T-helper 1 cell treated with Interleukin-12 subunit alpha and Interleukin-12 subunit beta and Interleukin-4 antibody, amounts not matched to agents 30 μg/mL and 1 μg/mL, for 36 hours (primary cell): Measurements from ENCODE around the gene CD96.
"Not testable (repeated sequence)": the region's sequence is repeated elsewhere in the genome, so short reads cannot be mapped to it uniquely, and the experiment has no call there.

Experiments
- H3K27ac Mint-ChIP-seq: one replicate; pipeline ENCODE4 v1.8.0; 2021; ENCODE audit warnings: mild to moderate bottlenecking, mixed read lengths
- H3K27me3 Mint-ChIP-seq: one replicate; pipeline ENCODE4 v1.8.0; 2021; ENCODE audit warnings: low read depth, mixed read lengths
- H3K36me3 Mint-ChIP-seq: one replicate; pipeline ENCODE4 v1.8.0; 2021; ENCODE audit warnings: low read depth, mixed read lengths
- H3K4me1 Mint-ChIP-seq: one replicate; pipeline ENCODE4 v1.8.0; 2021; ENCODE audit warnings: low read depth, mixed read lengths
- H3K4me3 Mint-ChIP-seq: one replicate; pipeline ENCODE4 v1.8.0; 2021; ENCODE audit warnings: mild to moderate bottlenecking, moderate library complexity, mixed read lengths
- H3K9me3 Mint-ChIP-seq: one replicate; pipeline ENCODE4 v1.8.0; 2021; ENCODE audit warnings: mixed read lengths

CD96 gene

DNA sequence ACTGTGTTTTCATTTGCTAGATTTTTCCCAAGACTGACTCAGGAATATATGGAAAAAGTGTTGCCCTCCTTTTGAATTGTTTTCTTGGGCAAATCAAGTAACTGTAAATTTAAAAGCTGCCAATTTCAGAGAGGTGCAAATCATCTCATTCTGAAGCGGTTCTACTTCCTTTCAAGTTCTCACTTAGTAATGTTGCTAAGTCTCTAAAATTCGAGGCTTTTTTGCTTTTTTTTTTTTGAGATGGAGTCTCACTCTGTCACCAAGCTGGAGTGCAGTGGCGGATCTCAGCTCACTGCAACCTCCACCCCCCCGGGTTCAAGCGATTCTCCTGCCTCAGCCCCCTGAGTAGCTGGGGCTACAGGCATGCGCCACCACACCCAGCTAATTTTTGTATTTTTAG lies 130.5 kb downstream of the CD96 start:
- peak overlapping the region; percentile 22 for H3K4me3 Mint-ChIP-seq
- H3K9me3 Mint-ChIP-seq, H3K27me3 Mint-ChIP-seq: not testable (repeated sequence)
- H3K36me3 Mint-ChIP-seq = peaks cover 18% of the 10 kb centered on the region
- peaks cover 74% of the 10 kb centered on the region for H3K4me1 Mint-ChIP-seq
- H3K27ac Mint-ChIP-seq = peak overlapping the region; percentile 68

DNA sequence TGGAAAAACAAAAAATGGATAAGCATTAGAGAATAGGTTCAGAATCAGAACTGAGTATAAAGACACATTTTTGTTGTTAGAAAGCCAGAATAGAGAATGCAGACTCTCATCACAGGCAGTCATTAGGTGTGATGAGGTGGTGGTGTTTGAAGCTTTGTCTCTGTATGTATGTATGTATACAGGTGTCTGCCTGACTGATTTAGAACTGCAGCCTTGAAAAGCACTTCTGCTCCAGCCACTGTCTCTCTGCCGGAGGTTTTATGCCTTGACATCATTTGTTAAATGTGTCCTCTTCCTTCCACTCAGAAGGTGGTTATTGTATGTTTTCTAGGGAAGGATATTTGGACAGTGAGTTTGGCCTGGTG lies 133.8 kb downstream of the CD96 start:
- Mint-ChIP-seq H3K4me3 (peak overlapping the region; percentile 94), H3K36me3 (peaks cover 16% of the 10 kb centered on the region), H3K27ac (peak overlapping the region; percentile 99), H3K27me3 (no peaks in the 10 kb centered on the region), H3K9me3 (no peaks in the 10 kb centered on the region), H3K4me1 (peaks cover 68% of the 10 kb centered on the region)

DNA sequence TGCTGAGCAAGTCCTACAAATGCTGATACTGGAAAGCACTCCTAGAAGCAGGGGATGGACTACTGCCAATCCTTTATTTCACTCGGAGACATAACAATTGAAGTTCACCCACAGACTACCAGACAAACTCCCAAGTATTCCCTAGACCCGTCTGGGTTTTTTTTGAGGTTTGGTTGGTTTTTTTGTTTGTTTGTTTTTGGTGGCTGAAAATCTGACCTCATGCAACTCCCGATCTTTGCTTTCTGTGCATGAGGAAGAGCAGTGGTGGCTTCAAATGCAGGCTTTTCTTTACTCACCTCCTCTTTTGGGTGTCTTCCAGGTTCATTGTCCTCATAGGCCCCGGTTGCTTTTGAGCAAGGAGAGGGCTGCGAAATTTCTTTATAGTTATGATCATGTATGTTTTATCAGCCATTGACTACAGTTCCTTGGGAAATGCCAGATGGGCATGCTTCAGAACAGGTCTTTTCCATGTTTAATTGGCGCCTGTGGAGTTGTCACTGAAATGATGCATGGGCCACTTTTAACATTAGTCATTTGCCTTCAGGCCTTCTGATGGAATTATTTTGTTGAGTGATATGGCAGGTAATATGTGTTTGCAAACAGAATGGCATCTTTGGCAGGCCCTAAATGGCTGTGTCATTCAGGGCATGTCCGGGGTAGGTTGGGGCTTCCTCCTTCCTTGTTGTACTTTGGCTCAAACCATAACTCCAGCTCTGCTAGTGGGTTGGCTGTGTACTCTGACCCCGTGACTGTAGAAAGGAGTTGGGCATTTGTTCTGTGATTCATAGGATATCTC lies 134.4 kb downstream of the CD96 start:
- Mint-ChIP-seq H3K4me1 (peaks cover 64% of the 10 kb centered on the region), H3K4me3 (peak overlapping the region; percentile 94), H3K27ac (peak overlapping the region; percentile 99), H3K36me3 (peaks cover 18% of the 10 kb centered on the region), H3K27me3 (no peaks in the 10 kb centered on the region), H3K9me3 (no peaks in the 10 kb centered on the region)

- Mint-ChIP-seq H3K4me1 (peaks cover 67% of the 10 kb centered on the region), H3K9me3 (no peaks in the 10 kb centered on the region), H3K27ac (peak overlapping the region; percentile 99), H3K4me3 (peak overlapping the region; percentile 94), H3K27me3 (no peaks in the 10 kb centered on the region), H3K36me3 (peaks cover 19% of the 10 kb centered on the region)
Measured at GRCh38 chr3:111677007-111677392, 135.0 kb downstream of the CD96 start.

DNA sequence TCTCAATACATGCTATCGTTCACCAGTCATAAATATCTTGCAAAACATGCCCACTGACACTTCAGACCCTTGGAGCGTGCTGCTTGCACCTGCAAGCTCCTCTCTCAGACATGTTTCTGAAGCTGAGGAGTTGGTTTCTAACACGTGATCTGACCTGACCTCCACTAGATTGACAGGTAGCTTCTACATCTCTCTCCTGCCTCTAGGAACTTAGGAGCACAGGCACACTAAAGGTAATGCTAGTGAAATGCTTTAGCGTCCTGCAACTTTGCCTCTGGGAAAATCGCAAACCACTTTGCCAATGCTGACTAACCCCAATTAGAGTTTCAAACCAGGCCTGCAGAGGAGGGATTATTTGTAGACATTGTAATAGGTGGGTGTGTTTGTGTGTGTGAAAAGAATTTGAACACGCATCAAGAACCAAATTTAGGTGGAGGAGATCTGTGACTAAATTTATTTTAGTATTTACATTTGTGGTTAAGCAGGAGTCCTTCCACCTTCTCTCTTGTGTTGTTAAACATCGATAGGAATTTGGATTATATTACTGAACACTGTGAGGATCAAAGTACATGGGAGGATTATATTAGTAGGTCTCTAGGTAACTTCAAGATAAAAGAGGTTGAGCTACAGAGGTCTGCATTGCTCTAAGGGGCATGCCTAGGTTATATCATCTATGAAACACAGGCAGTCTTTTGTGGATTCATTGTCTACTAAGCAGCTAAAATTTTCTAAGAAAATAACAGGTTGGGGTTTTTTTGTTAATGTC lies 139.8 kb downstream of the CD96 start:
- H3K9me3 Mint-ChIP-seq = no peaks in the 10 kb centered on the region
- no peak overlapping the region for H3K4me3 Mint-ChIP-seq
- no peaks in the 10 kb centered on the region for H3K27me3 Mint-ChIP-seq
- peaks cover 19% of the 10 kb centered on the region for H3K36me3 Mint-ChIP-seq
- peaks cover 46% of the 10 kb centered on the region for H3K4me1 Mint-ChIP-seq
- H3K27ac Mint-ChIP-seq = no peak overlapping the region

DNA sequence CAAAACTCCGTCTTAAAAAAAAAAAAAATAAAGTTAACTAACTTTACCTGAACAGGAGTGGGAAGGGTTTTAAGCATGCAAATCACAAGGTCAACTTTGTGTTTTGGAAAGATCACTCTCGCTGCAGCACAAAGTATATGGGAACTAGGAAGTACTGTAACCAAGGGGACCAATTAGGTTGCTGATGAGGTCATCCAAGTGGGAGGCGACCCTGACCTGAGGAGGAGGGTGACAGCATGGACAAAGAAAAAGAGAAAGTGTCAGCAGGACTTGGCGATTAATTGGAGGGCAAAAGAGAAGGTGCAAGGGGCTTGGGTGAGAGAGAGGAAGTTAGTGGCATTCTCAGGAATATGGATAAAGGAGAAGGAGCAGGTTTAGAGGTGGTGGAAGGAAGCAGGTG lies 142.6 kb downstream of the CD96 start:
- Mint-ChIP-seq H3K27me3 (no peaks in the 10 kb centered on the region), H3K4me1 (peaks cover 36% of the 10 kb centered on the region), H3K27ac (peak overlapping the region; percentile 4), H3K4me3 (no peak overlapping the region), H3K36me3 (peaks cover 27% of the 10 kb centered on the region), H3K9me3 (no peaks in the 10 kb centered on the region)

- Mint-ChIP-seq H3K9me3 (no peaks in the 10 kb centered on the region), H3K4me3 (no peak overlapping the region), H3K27me3 (no peaks in the 10 kb centered on the region), H3K4me1 (peaks cover 36% of the 10 kb centered on the region), H3K27ac (no peak overlapping the region), H3K36me3 (peaks cover 14% of the 10 kb centered on the region)
Measured at GRCh38 chr3:111688190-111688800, 146.3 kb downstream of the CD96 start.

GRCh38 chr3:111690242-111690641 lies 148.2 kb downstream of the CD96 start:
- Mint-ChIP-seq H3K9me3 (no peaks in the 10 kb centered on the region), H3K4me3 (no peak overlapping the region), H3K27ac (no peak overlapping the region), H3K4me1 (peaks cover 39% of the 10 kb centered on the region), H3K36me3 (peaks cover 11% of the 10 kb centered on the region), H3K27me3 (no peaks in the 10 kb centered on the region)

DNA sequence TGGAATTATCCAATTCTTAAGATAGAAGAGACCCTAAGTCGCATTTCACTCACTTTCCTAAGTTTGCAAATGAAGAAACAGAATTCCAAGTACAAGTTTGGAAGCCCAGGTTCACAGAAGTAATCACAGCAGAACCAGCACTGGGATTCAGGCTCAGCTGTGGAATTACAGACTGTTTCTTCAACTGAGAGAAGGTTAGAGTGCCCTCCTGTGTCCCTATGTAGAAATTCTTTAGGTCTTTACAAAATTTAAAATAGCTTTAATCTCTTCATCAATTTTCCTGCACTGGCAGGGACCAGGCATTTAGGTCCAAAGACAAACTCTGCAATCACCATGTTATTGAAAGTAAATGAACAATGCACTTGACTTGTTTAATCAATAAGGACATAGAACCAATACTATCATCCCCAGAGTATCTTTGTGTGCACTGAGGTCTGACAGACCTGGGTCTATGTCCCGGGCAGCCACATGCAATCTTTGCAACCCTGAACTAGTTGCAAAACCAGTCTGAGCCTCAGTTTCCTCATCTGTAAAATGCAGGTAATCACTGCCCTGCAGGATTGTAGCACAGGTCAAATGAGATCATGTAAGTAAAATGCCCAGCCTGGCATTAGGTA lies 149.4 kb downstream of the CD96 start:
- Mint-ChIP-seq H3K27me3 (no peaks in the 10 kb centered on the region), H3K4me1 (peaks cover 47% of the 10 kb centered on the region), H3K9me3 (no peaks in the 10 kb centered on the region), H3K36me3 (peaks cover 11% of the 10 kb centered on the region), H3K27ac (peak overlapping the region; percentile 12), H3K4me3 (no peak overlapping the region)

- no peak overlapping the region for H3K27ac Mint-ChIP-seq
- H3K4me1 Mint-ChIP-seq = peaks cover 47% of the 10 kb centered on the region
- peaks cover 5% of the 10 kb centered on the region for H3K36me3 Mint-ChIP-seq
- no peak overlapping the region for H3K4me3 Mint-ChIP-seq
- H3K9me3 Mint-ChIP-seq = no peaks in the 10 kb centered on the region
- no peaks in the 10 kb centered on the region for H3K27me3 Mint-ChIP-seq
Measured at GRCh38 chr3:111692593-111693552, 150.9 kb downstream of the CD96 start.

DNA sequence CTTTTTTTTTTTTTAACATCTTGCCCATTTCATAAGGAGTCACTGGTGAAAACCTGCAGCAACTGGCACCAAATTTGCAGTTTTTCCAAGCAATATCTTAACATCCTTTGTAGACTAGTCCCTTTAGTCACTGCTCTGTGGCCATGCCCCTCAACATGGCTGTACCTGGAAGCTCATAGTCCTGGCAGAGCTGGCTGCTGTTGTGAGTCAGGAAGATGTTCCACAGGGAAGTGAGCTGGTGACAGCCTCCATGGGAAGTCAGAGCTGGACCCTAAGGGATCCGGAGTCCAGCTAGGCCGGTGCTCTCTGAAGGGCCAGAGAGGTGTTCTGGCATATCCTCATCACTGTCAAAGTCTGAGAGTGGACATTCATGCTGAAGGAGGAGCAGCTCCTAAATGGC lies 152.5 kb downstream of the CD96 start:
- Mint-ChIP-seq H3K27ac (no peak overlapping the region), H3K9me3 (no peaks in the 10 kb centered on the region), H3K27me3 (no peaks in the 10 kb centered on the region), H3K36me3 (peaks cover 1% of the 10 kb centered on the region), H3K4me1 (peaks cover 51% of the 10 kb centered on the region), H3K4me3 (no peak overlapping the region)

- H3K4me1 Mint-ChIP-seq = peaks cover 54% of the 10 kb centered on the region
- peak overlapping the region; percentile 31 for H3K27ac Mint-ChIP-seq
- no peaks in the 10 kb centered on the region for H3K27me3 Mint-ChIP-seq
- H3K9me3 Mint-ChIP-seq = no peaks in the 10 kb centered on the region
- no peak overlapping the region for H3K4me3 Mint-ChIP-seq
- peaks cover 3% of the 10 kb centered on the region for H3K36me3 Mint-ChIP-seq
Measured at GRCh38 chr3:111695636-111696117, 153.7 kb downstream of the CD96 start.

- Mint-ChIP-seq H3K27ac (peak overlapping the region; percentile 83), H3K27me3 (no peaks in the 10 kb centered on the region), H3K9me3 (no peaks in the 10 kb centered on the region), H3K4me1 (peaks cover 36% of the 10 kb centered on the region), H3K36me3 (peaks cover 2% of the 10 kb centered on the region), H3K4me3 (peak overlapping the region; percentile 73)
Measured at GRCh38 chr3:111700054-111700453, 158.1 kb downstream of the CD96 start.
